OCI-LY1 (cell line): Measurements from ENCODE around the gene FAM53B.
A peak's percentile ranks its signal among the peaks of the same experiment; 100 is the strongest.

ENCODE experiments used
- H2AFZ ChIP-seq: fragments of 200-600 bp; sonication (generic), shearing (Covaris generic); 2 replicates; pipeline ENCODE4 v1.6.0; 2014; ENCODE audit warnings: antibody characterized with exemption, mild to moderate bottlenecking, low read length
- H3F3A ChIP-seq: fragments of 200-600 bp; sonication (generic), shearing (Covaris generic); 2 replicates; pipeline ENCODE4 v1.6.0; 2014; ENCODE audit warnings: mild to moderate bottlenecking, antibody characterized with exemption, low read length, moderate library complexity; ENCODE audit not compliant: insufficient read depth
- H3K27ac ChIP-seq: fragments of 200-600 bp; sonication (generic); 2 replicates; pipeline ENCODE4 v1.5.1; 2014; ENCODE audit warnings: low read length, mixed run types, mild to moderate bottlenecking, low read depth; ENCODE audit not compliant: poor library complexity, severe bottlenecking
- H3K27me3 ChIP-seq: fragments of 200-600 bp; sonication (generic); 2 replicates; pipeline ENCODE4 v1.6.0; 2014; ENCODE audit warnings: antibody characterized with exemption, mild to moderate bottlenecking, low read length, moderate library complexity; ENCODE audit not compliant: insufficient read depth
- H3K36me3 ChIP-seq: fragments of 200-600 bp; sonication (generic); 2 replicates; pipeline ENCODE4 v1.6.1; 2014; ENCODE audit warnings: mild to moderate bottlenecking, antibody characterized with exemption, low read length, moderate library complexity, mixed read lengths; ENCODE audit not compliant: insufficient read depth
- H3K4me1 ChIP-seq: fragments of 200-600 bp; sonication (generic); 2 replicates; pipeline ENCODE4 v1.5.1; 2014; ENCODE audit warnings: mild to moderate bottlenecking, low read length, moderate library complexity; ENCODE audit not compliant: insufficient read depth, severe bottlenecking
- H3K4me2 ChIP-seq: fragments of 200-600 bp; sonication (generic), shearing (Covaris generic); 2 replicates; pipeline ENCODE4 v1.6.1; 2014; ENCODE audit warnings: low read length
- H3K4me3 ChIP-seq: fragments of 200-600 bp; sonication (generic); 2 replicates; pipeline ENCODE4 v1.5.1; 2014; ENCODE audit warnings: low read length, low read depth, mild to moderate bottlenecking, mixed read lengths; ENCODE audit not compliant: poor library complexity, severe bottlenecking
- H3K79me2 ChIP-seq: fragments of 200-600 bp; shearing (Covaris generic); 2 replicates; pipeline ENCODE4 v1.6.1; 2016; ENCODE audit warnings: mixed run types, low read length, mixed read lengths; ENCODE audit not compliant: insufficient read depth
- H3K9ac ChIP-seq: fragments of 200-600 bp; sonication (generic), shearing (Covaris generic); 2 replicates; pipeline ENCODE4 v1.6.1; 2014; ENCODE audit warnings: mild to moderate bottlenecking, low read length, mixed read lengths
- H3K9me2 ChIP-seq: fragments of 200-600 bp; sonication (generic), shearing (Covaris generic); 2 replicates; pipeline ENCODE4 v1.6.1; 2014; ENCODE audit warnings: low read depth, mild to moderate bottlenecking, low read length, mixed read lengths
- H3K9me3 ChIP-seq: fragments of 200-600 bp; shearing (Covaris generic); 2 replicates; pipeline ENCODE4 v1.6.1; 2014; ENCODE audit warnings: low read length, mixed read lengths
- H4K20me1 ChIP-seq: fragments of 200-600 bp; sonication (generic), shearing (Covaris generic); 2 replicates; pipeline ENCODE4 v1.6.0; 2016; ENCODE audit warnings: mild to moderate bottlenecking, low read length; ENCODE audit not compliant: insufficient read depth
- CTCF ChIP-seq: fragments of 200-600 bp; sonication (generic), shearing (Covaris generic); IDR thresholded peaks from 2 replicates; pipeline ENCODE4 v1.5.1; 2017; ENCODE audit warnings: mild to moderate bottlenecking, antibody characterized with exemption, low read length, moderate library complexity, mixed read lengths
- EZH2 ChIP-seq: fragments of 200-600 bp; sonication (generic), shearing (Covaris generic); IDR thresholded peaks from 2 replicates; pipeline ENCODE4 v1.8.0; 2017; ENCODE audit warnings: borderline replicate concordance, mixed run types, mild to moderate bottlenecking, antibody characterized with exemption, low read length, moderate library complexity, mixed read lengths

FAM53B gene

DNA sequence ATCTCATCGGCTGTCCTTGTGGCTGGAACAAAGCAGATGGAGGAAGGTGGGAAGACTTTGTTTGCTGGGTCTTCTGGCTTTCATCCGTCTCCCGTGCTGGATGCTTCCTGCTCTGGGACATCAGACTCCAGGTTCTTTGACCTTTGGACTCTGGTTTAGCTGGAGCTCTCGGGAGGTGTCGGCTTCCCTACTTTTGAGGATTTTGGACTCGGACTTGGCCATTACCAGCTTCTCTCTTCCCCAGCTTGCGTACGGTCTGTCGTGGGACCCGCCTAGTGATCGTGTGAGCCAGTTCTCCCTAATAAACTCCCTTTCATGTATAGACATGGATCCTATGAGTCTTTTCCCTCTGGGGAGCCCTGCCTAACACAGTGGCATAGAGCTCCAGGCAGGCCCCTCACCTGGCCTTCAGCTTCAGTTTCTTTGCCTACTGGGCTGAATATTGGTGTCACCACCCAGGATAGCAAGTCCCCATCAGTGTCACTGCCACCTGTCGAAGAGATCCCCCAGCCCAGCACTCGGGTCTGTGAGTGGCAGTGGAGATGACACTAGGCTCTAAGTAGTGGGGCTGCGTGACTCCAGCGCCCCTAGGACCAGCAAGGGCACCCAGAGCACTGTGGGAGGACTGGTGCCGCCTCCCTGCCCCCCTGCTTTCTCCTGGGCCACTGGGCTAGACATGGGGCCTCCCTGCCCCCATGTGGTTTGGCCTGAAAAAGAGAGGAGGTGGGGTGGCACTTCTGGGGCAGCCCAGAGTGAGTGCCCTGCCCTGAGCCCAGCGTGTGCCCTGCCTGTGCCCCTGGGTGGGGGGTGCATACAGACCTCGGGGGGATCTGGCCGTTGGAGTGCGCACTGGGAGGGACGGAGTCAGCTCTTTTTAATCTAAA is 147.0 kb downstream of the FAM53B start:
- Histone ChIP-seq H3K27me3 (no peaks in the 10 kb centered on the region), H3K79me2 (no peaks in the 10 kb centered on the region), H3K4me3 (no peak overlapping the region), H3K27ac (peak overlapping the region; percentile 87), H3K36me3 (no peaks in the 10 kb centered on the region), H3K9me3 (no peaks in the 10 kb centered on the region), H3F3A (no peaks in the 10 kb centered on the region), H3K4me1 (peaks cover 55% of the 10 kb centered on the region), H3K9ac (peak overlapping the region; percentile 40; the same call in 1 of the 2 replicates), H3K9me2 (no peaks in the 10 kb centered on the region), H4K20me1 (no peaks in the 10 kb centered on the region), H3K4me2 (peak overlapping the region; percentile 27; the same call in 1 of the 2 replicates), H2AFZ (no peak overlapping the region)
- TF ChIP-seq EZH2 (no peak), CTCF (no peak; the same call in 1 of the 2 replicates)

GRCh38 chr10:124596116-124596785 is 147.9 kb downstream of the FAM53B start:
- Histone ChIP-seq H3K4me2 (no peak overlapping the region), H3K4me3 (no peak overlapping the region), H3K9me3 (no peaks in the 10 kb centered on the region), H3K4me1 (peaks cover 46% of the 10 kb centered on the region), H3F3A (no peaks in the 10 kb centered on the region), H3K79me2 (no peaks in the 10 kb centered on the region), H3K27ac (peak overlapping the region; percentile 87), H3K9ac (no peak overlapping the region), H3K36me3 (no peaks in the 10 kb centered on the region), H2AFZ (no peak overlapping the region), H3K27me3 (no peaks in the 10 kb centered on the region; the same call in 1 of the 2 replicates), H3K9me2 (no peaks in the 10 kb centered on the region), H4K20me1 (no peaks in the 10 kb centered on the region)
- no peak for TF ChIP-seq CTCF
- no peak for TF ChIP-seq EZH2

GRCh38 chr10:124595143-124595883 is 148.9 kb downstream of the FAM53B start:
- no peaks in the 10 kb centered on the region for H3K9me2 ChIP-seq
- TF ChIP-seq CTCF (no peak), EZH2 (no peak)
- H3K9me3 ChIP-seq = no peaks in the 10 kb centered on the region
- H3F3A ChIP-seq = no peaks in the 10 kb centered on the region
- no peaks in the 10 kb centered on the region for H3K36me3 ChIP-seq
- no peak overlapping the region for H3K4me2 ChIP-seq
- no peaks in the 10 kb centered on the region for H4K20me1 ChIP-seq
- peaks cover 37% of the 10 kb centered on the region for H3K4me1 ChIP-seq
- no peak overlapping the region for H2AFZ ChIP-seq
- peak overlapping the region; percentile 5 for H3K27ac ChIP-seq
- H3K4me3 ChIP-seq = no peak overlapping the region
- no peak overlapping the region for H3K9ac ChIP-seq
- no peaks in the 10 kb centered on the region; the same call in 1 of the 2 replicates for H3K27me3 ChIP-seq
- no peaks in the 10 kb centered on the region for H3K79me2 ChIP-seq
